Lower leg skin (tissue), 3 donors: ENCODE data around the gene DTNA.

Experiments
- POLR2A ChIP-seq, 2 donors: fragments of 450-650 bp; IDR thresholded peaks; one replicate each; pipeline ENCODE4 v1.6.1; 2016 to 2017; ENCODE audit warnings: antibody characterized with exemption in 2 of 2, mild to moderate bottlenecking in 1 of 2, moderate library complexity in 1 of 2
- TF ChIP-seq, protein P1 (sequence below), 3 donors: fragments of 450-650 bp; IDR thresholded peaks; one replicate each; pipeline ENCODE4 v1.5.1; 2016; ENCODE audit warnings: antibody characterized with exemption in 3 of 3, mild to moderate bottlenecking in 3 of 3, moderate library complexity in 2 of 3

GRCh38 chr18:34884436-34884835 is 174.3 kb downstream of the DTNA start:
- TF ChIP-seq, protein P1, sequence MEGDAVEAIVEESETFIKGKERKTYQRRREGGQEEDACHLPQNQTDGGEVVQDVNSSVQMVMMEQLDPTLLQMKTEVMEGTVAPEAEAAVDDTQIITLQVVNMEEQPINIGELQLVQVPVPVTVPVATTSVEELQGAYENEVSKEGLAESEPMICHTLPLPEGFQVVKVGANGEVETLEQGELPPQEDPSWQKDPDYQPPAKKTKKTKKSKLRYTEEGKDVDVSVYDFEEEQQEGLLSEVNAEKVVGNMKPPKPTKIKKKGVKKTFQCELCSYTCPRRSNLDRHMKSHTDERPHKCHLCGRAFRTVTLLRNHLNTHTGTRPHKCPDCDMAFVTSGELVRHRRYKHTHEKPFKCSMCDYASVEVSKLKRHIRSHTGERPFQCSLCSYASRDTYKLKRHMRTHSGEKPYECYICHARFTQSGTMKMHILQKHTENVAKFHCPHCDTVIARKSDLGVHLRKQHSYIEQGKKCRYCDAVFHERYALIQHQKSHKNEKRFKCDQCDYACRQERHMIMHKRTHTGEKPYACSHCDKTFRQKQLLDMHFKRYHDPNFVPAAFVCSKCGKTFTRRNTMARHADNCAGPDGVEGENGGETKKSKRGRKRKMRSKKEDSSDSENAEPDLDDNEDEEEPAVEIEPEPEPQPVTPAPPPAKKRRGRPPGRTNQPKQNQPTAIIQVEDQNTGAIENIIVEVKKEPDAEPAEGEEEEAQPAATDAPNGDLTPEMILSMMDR (IDR thresholded peaks at IDR 0.05), result no peak
- no peak for TF ChIP-seq POLR2A (IDR thresholded peaks at IDR 0.05)
